H1 (cell line): ENCODE measurements around the gene PALD1. TPM values are rescaled to one million over a fixed set of nuclear protein-coding genes. Genes with fewer than 3 reads are reported as not detected.

ENCODE experiments used
- BACH1 ChIP-seq: IDR thresholded peaks from 2 replicates; pipeline ENCODE4 v1.6.1; 2012; ENCODE audit warnings: low read length, improper control_type of control experiment
- CHD7 ChIP-seq: fragments of 300-600 bp; sonication (generic); IDR thresholded peaks from 2 replicates; pipeline ENCODE4 v1.7.1; 2012; ENCODE audit warnings: low read length, moderate library complexity, mild to moderate bottlenecking, inconsistent platforms; ENCODE audit not compliant: insufficient replicate concordance
- E2F6 ChIP-seq: IDR thresholded peaks from 2 replicates; pipeline ENCODE4 v1.6.1; 2012; ENCODE audit warnings: inconsistent platforms
- GABPA ChIP-seq: IDR thresholded peaks from 2 replicates; pipeline ENCODE4 v1.6.1; 2011; ENCODE audit warnings: mild to moderate bottlenecking, low read length, moderate library complexity, borderline replicate concordance; ENCODE audit not compliant: insufficient read depth
- RXRA ChIP-seq: IDR thresholded peaks from 2 replicates; pipeline ENCODE4 v1.6.1; 2011; ENCODE audit warnings: low read depth, mild to moderate bottlenecking, low read length, moderate library complexity; ENCODE audit not compliant: insufficient read depth
- SRF ChIP-seq: IDR thresholded peaks from 2 replicates; pipeline ENCODE4 v1.6.1; 2011; ENCODE audit warnings: mild to moderate bottlenecking, low read depth, low read length, moderate library complexity
- polyA plus RNA-seq, 7 experiments: library from polyadenylated mRNA; depleted of rRNA in 3 of 7; stranded (reverse) in 5 of 7; unstranded in 2 of 7; fragments of >200 nt in 5 of 7; fragments of 200-250 nt in 2 of 7; gene quantifications; 1 replicate in 5 of 7; 2 replicates in 1 of 7; 4 replicates in 1 of 7; pipeline versions ENCODE4 v1.2.1 to v1.2.3, GENCODE V29; 2011 to 2013; ENCODE audit warnings: missing spikeins in 2 of 7, mixed read lengths in 2 of 7
- total RNA-seq: library from RNA; stranded (reverse); fragmentation: NEBNext Ultra II Directional; extraction: Animal tissue kit (Norgen Biotek cat#: 25700); gene quantifications from 2 replicates; pipeline ENCODE4 v1.2.1, GENCODE V29; 2021

PALD1 gene
- total and polyA plus RNA-seq, 2 of the 8 experiments (the other 6 are each of a cell fraction or from before 2014, with no cell fraction given) = 13.3 to 32.8 TPM

- no peak for TF ChIP-seq CHD7
- no peak for TF ChIP-seq RXRA
- TF ChIP-seq SRF = no peak
- TF ChIP-seq BACH1 = no peak
- TF ChIP-seq E2F6 = no peak
- TF ChIP-seq GABPA = no peak
These were observed 87.3 kb downstream of the PALD1 start (continued) for GRCh38 chr10:70565556-70566514.
